HG02763 (cell line): ENCODE data around the gene TMEM242.
A peak's percentile ranks its signal among the peaks of the same experiment; 100 is the strongest.
"Not testable (repeated sequence)": the region's sequence is repeated elsewhere in the genome, so short reads cannot be mapped to it uniquely, and the experiment has no call there.

Experiments
- ATAC-seq: cut with Tn5 transposase; IDR thresholded peaks from one replicate; pipeline ENCODE4 v1.9.1; 2021; ENCODE audit warnings: mild to moderate bottlenecking, moderate library complexity; ENCODE audit not compliant: unreplicated experiment

TMEM242 gene

GRCh38 chr6:157325069-157325805 lies 1.9 kb upstream of the TMEM242 start:
- no peak for ATAC-seq

- peak; percentile 29 for ATAC-seq
Measured at GRCh38 chr6:157323966-157324300, 614 bp upstream of the TMEM242 start.

- ATAC-seq: no peak
Measured at GRCh38 chr6:157322792-157323254, 496 bp downstream of the TMEM242 start.

- ATAC-seq: no peak
Measured at GRCh38 chr6:157316871-157317814, 6.2 kb downstream of the TMEM242 start.

- ATAC-seq: peak; percentile 67
Measured at GRCh38 chr6:157314705-157315321, 8.5 kb downstream of the TMEM242 start.

GRCh38 chr6:157313531-157314467 lies 9.5 kb downstream of the TMEM242 start:
- no peak for ATAC-seq

- no peak for ATAC-seq
Measured at GRCh38 chr6:157312757-157313156, 10.6 kb downstream of the TMEM242 start.

- ATAC-seq: not testable (repeated sequence)
Measured at GRCh38 chr6:157310693-157311092, 12.6 kb downstream of the TMEM242 start.

GRCh38 chr6:157307661-157308060 lies 15.7 kb downstream of the TMEM242 start:
- no peak for ATAC-seq

GRCh38 chr6:157305670-157306653 lies 17.4 kb downstream of the TMEM242 start:
- no peak for ATAC-seq

- ATAC-seq: no peak
Measured at GRCh38 chr6:157304899-157305663, 18.2 kb downstream of the TMEM242 start.

GRCh38 chr6:157302736-157303135 lies 20.6 kb downstream of the TMEM242 start:
- no peak for ATAC-seq

- no peak for ATAC-seq
Measured at GRCh38 chr6:157300436-157300835, 22.9 kb downstream of the TMEM242 start.

- no peak for ATAC-seq
Measured at GRCh38 chr6:157300006-157300405, 23.3 kb downstream of the TMEM242 start.

- no peak for ATAC-seq
Measured at GRCh38 chr6:157298216-157298724, 25.0 kb downstream of the TMEM242 start.

- no peak for ATAC-seq
Measured at GRCh38 chr6:157294654-157295053, 28.7 kb downstream of the TMEM242 start.

GRCh38 chr6:157293780-157294179 lies 29.5 kb downstream of the TMEM242 start:
- no peak for ATAC-seq

GRCh38 chr6:157292202-157292601 lies 31.1 kb downstream of the TMEM242 start:
- no peak for ATAC-seq
